ENCODE measurements around the gene FBF1.
"Not testable (repeated sequence)": the region's sequence is repeated elsewhere in the genome, so short reads cannot be mapped to it uniquely, and the experiment has no call there.

The FBF1 gene

DNA sequence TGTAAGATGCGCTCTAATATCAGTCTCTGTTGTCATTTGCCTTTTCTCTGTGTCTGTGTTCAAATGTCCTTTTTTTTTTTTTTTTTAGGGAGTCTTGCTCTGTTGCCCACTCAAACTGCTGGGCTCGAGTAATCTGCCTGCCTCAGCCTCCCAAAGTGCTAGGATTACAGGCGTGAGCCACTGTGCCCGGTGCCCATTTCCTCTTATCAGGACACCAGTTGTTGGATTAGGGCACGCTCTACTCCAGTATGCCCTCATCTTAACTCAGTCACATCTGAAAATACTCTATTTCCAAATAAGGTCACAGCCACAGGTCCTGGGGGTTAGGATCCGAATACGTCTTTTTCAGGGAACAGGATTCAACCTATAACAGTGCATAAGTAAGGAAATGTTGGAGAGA is 60.6 kb downstream of the FBF1 start:
- no peak for TF ChIP-seq JUND (IDR thresholded peaks at IDR 0.05; ENCODE audit: low read depth)
- in situ Hi-C loops (cut with HindIII; ENCODE audit: low pct_unique_long_range_greater_than_20kb, low sequenced_read_pairs), result no loop called here
- no peak for DNase-seq (ENCODE audit: low read depth in 1 of 2, low spot score in 1 of 2)

DNA sequence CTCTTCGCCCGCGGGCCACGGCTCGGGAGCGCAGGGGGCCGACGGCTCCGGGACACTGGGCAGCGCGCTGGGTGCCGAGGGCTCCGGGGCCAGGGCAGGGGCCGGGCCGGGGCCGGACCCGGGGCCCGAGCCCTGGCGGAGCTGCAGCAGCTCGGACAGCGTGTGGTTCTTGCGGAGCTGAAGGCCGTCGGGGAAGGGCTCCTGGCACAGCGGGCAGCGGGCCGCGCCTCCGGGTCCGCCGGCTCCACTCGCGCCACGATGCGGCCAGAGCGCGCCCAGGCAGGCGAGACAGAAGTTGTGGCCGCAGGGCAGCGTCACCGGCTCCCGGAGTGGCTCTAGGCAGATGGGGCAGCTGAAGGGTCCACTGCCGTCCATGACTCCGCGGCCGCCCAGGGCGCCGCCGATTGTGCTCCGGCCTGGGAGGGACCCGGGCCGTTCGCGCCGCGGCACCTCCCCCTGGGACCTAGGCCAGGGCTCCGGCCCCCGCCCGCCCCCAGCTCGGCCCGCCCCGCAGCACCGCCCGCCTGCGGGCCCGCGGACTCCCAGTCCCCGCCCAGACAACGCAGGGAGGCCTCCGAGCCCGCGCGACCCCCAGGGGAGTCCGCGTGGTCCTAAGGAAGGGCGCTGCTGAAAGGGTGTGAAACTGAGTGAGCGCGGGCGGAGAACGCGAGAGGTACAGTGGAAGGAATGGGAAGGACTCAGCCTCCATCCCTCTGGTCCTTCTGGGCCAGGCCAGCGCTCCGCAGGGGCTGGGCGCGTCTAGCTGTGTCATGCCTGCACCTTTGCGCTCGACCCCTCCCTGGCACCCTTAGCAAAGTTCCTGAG is 62.5 kb downstream of the FBF1 start, which contains the start of gene TRIM47:
TSS of gene TRIM47 (minus strand) at position 408 of the 825 bp plus-strand sequence. CDS start at position 375, 33 bp downstream.
- TF ChIP-seq JUND (IDR thresholded peaks at IDR 0.05; ENCODE audit: low read depth), result no peak
- in situ Hi-C loops (cut with HindIII; ENCODE audit: low pct_unique_long_range_greater_than_20kb, low sequenced_read_pairs), result no loop called here
- DNase-seq (ENCODE audit: low read depth in 1 of 2, low spot score in 1 of 2), result peak; percentile 78 to 79

DNA sequence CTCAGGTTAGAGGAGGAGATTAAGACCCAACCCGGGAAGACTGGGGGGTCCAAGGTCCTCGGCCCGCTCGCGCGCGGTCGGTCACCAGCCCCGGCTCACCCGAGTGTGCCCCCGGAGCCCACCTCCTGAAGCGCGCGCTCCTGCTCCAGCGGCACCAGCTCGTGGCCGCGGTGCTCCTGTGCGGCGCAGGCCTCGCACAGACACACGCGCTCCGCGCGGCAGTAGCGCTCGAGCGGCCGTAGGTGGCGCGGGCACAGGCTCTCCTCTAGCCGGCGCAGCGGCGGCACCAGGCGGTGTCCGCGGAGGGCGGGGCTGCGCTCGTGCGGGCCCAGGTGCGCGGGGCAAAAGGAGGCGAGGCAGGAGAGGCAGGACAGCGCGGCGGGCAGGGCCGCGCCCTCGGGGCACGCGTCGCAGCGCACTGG is 63.1 kb downstream of the FBF1 start:
- no peak for TF ChIP-seq JUND (IDR thresholded peaks at IDR 0.05; ENCODE audit: low read depth)
- DNase-seq (ENCODE audit: low read depth in 1 of 2, low spot score in 1 of 2), result peak; percentile 79 to 90
- in situ Hi-C loops (cut with HindIII; ENCODE audit: low pct_unique_long_range_greater_than_20kb, low sequenced_read_pairs), result no loop called here

DNA sequence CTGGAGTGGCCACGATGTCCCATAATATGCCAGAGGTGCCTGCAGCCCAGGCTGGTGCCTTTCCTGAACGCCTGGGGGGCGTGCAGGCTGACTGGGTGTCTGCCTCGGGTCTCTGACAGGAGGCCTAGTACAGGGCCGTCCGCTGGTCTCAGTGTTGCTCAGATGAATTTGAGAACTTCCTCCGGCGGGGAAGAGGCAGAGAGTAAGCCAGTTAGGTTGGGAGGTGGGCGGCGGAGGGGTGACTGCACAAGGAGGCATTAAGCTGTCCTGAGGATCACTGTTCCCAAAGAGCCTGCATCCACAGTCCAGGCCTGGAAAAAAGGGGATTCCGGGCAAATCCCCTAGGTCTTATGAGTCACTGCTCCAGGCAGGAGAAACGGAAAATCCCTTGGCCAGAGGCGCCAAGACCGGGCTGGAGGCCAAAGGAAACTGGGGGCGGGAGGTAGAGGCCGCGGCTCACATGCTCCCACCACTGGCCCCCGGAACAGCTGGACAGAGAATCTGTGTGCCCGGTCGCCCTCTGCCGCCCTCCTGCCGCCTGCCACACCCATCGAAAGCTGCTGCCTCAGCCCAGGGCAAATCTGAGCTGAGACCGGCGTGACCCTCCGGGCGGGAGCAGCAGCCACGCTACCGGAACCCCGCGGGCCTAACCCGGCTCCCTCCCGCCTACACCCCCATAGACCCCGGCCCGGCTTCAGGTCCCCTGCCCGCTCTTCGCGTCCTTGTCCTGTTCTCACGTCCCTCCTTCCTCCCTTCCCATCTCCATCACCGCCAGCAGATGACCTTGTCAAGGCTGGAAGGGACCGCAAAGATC is 63.7 kb downstream of the FBF1 start:
- no peak for DNase-seq (ENCODE audit: low read depth in 1 of 2, low spot score in 1 of 2)
- in situ Hi-C loops (cut with HindIII; ENCODE audit: low pct_unique_long_range_greater_than_20kb, low sequenced_read_pairs), result no loop called here
- no peak for TF ChIP-seq JUND (IDR thresholded peaks at IDR 0.05; ENCODE audit: low read depth)

DNA sequence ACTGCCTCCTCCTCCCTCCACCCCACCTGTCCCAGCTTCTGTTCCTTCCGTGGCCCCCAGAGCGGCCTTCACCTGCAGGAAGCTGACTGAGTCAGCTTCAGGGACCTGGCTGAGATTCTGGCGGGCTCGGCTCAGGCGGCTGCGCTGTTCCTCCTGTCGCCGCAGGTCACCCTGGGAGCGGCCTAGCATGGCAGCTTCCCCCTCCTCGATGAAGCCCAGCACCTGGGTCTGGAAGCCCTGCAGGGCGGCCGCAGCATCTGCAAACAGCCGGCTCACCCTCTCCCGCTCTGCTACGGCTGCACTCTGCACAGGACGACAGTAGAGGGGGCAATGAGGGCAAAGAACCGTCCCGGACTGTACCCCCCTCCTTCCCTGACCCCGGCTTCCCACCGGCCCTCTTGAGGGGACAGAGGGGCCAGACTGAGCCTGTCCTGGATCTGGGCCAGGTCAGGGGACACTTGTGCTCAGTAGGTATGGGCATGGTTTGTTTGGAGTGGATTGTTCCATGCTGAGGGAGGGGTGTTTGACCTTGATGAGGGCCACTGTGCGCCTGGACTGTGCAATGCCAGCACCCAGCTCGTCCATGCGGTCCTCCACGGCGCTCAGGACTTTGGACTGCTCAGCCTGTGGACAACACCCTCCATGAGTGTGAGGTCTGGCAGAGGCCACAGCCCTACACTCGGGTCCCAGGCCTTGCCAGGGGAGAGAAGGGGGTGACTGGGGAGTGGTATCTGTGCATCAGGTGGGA is 64.5 kb downstream of the FBF1 start:
- no peak for TF ChIP-seq JUND (IDR thresholded peaks at IDR 0.05; ENCODE audit: low read depth)
- in situ Hi-C loops (cut with HindIII; ENCODE audit: low pct_unique_long_range_greater_than_20kb, low sequenced_read_pairs), result no loop called here
- peak in 1 of 2 experiments; percentile 3 for DNase-seq (ENCODE audit: low read depth in 1 of 2, low spot score in 1 of 2)

DNA sequence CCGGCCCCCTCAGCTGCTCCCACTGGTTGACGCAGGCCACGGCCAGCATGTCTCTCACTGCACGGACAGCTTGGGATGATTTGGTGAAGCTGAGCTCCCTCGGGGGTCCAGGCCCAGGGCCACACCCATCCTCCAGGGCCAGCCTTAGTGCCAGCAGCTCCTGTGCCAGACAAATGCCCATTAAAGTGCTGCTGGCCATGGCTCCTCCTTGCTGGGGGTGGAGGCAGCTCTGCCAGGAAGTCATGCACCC is 65.0 kb downstream of the FBF1 start:
- DNase-seq (ENCODE audit: low read depth in 1 of 2, low spot score in 1 of 2), result no peak
- in situ Hi-C loops (cut with HindIII; ENCODE audit: low pct_unique_long_range_greater_than_20kb, low sequenced_read_pairs), result no loop called here
- TF ChIP-seq JUND (IDR thresholded peaks at IDR 0.05; ENCODE audit: low read depth), result no peak

DNA sequence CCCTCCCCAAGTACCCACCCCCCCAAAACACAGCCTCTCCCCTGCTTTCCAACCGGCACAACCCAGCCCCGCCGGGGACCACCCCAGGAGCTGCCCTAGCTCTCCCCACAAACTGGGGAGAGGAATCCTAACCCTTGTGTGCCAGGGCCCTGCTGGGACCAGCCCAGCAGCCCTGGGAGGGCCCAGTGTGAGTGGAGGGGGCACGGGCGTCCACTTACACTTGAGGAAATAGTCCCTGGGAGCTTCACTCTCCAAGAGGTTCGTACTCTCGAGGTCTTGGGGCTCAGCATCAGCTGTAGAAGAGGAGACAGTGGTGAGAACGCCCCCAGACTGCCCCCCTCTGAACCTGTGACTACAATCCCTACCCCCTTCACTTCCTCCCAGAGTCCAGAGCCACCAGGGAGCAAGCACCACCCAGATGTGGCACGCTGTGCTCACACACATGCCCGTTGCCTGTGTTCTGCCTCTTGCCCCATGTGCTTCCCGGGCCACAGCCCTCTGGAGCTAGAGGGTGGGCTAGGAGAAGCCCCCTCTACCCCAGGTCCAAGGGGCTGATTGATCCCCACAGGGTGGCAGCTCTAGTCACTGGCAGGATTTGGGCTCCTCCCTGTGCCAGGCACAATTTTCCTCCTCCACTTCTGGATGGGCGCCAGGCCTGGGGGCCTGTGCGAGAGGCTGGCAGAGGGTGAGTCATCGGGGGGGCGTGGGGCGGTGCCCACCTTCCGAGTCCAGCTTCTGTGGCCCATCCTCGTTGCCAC is 65.5 kb downstream of the FBF1 start:
- DNase-seq (ENCODE audit: low read depth in 1 of 2, low spot score in 1 of 2), result no peak
- in situ Hi-C loops (cut with HindIII; ENCODE audit: low pct_unique_long_range_greater_than_20kb, low sequenced_read_pairs), result no loop called here

DNA sequence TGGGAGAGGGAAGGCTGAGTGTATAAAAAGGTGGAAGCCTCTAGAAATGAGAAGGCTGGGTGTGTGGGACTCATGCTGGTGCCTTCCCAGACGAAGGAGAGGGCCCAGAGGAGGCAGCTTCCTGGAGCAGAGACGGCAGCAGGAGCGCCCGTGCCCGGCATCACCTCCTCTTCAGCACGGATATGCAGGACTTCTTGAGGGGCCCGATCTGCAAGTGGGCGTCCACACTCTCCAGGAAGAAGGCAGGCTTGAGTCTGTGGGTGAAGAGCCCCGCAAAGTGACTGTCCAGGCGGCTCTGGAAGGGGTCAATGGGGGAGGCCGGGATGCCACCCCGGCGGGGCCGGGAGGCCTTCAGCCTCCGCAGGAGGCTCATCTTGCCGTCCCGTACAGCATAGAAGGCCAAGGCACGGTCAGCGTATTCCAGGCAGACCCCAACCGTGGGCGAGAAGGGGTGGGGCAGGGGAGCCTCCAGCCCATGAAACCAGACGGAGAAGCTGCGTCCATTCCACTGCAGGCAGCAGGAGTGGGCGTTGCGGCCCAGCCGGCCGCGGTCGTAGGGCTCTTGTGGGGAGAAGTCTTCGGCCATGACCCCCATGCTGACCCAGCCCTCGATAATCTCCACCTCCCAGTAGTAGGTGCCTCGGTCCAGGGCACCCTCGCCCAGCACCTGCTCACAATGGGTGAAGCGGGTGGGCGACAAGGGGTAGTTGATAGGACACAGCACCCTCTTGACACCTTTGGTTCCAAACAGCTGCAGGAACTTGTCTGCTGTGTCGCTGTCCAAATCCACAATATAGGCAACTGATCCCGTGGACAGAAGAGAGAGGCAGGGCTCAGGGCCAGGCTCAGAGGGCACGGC is 66.3 kb downstream of the FBF1 start:
- in situ Hi-C loops (cut with HindIII; ENCODE audit: low pct_unique_long_range_greater_than_20kb, low sequenced_read_pairs), result no loop called here
- TF ChIP-seq JUND (IDR thresholded peaks at IDR 0.05; ENCODE audit: low read depth), result no peak
- DNase-seq (ENCODE audit: low read depth in 1 of 2, low spot score in 1 of 2), result no peak

More for the DNA sequence above, 65.5 kb downstream of the FBF1 start:
- no peak for TF ChIP-seq JUND (IDR thresholded peaks at IDR 0.05; ENCODE audit: low read depth)

DNA sequence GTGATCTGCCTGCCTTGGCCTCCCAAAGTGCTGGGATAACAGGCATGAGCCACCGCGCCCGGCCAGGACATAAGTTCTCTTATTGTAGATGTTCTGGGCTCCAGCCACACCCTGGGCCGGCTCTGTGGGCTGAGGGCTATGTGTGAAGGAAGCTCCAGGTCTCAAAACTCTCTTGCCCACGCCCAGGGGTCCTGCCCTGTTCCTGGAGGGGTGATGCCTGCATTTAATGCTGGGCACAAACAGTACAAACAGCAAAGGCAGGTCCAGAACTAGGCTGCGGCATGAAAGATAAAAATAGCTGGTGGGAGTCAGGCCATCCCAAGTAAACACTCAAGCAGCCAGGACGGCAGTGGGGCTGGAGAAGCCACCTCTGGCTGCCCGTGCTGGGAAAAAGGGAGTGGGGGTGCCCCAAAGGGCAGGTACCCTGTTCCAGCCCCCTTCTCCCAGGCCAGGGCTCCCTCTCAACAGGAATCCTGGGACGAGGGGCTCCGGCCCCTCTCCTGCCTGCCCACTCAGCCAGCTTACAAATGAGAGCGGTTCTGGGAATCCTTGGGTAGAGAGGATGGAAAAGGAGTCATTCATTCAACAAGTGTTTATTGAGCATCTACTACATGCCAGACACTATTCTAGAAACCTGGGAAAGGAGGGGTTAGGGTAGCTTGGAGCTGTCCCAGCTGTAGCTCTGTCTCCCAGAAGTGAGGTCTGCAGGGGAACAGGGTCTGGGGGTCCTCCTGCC is 67.1 kb downstream of the FBF1 start:
- in situ Hi-C loops (cut with HindIII; ENCODE audit: low pct_unique_long_range_greater_than_20kb, low sequenced_read_pairs), result no loop called here
- DNase-seq (ENCODE audit: low read depth in 1 of 2, low spot score in 1 of 2), result no peak

DNA sequence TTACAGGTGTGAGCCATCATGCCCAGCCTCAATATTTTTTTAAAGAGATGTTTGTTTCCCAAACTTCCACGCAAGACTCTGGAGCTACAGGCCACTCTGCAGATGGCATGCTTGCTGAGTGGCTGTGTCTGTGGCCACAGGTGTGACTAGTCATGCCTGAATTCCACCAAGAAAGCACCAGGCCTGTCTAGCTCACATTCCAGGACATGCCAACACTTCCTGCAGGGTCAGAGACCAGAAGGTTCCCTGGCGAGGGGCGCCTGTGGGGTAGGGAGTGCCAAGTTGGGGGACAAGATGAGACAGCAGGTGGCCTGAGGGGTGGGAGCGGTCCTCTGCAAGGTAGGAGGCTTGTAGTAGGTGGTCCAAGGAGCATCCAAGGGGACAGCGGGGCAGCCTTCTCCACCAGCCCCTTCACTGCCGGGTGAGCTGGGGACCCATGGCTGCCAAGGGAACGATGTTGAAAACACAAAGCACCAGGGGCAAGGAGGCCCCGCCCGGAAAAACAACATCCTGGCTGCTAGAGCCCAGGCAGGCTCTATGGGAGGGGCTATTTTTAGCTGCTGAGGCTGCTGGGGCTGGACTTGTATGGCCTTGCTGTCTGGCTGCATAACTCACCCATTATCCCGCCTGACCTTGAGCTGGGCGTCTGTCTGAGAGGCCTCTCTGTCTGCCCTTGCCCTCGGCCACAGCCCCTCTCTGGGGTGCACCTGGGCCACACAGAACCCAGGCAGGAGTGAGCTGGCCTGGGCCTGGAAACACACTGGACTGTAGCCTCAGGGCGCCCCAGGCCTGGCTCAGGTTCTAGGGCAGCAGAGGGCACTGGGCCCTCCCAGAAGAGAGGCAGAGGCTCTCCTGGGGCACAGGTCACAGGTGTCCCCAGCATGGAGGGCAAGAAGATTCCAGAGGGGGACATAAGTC is 68.1 kb downstream of the FBF1 start:
- in situ Hi-C loops (cut with HindIII; ENCODE audit: low pct_unique_long_range_greater_than_20kb, low sequenced_read_pairs), result no loop called here
- TF ChIP-seq JUND (IDR thresholded peaks at IDR 0.05; ENCODE audit: low read depth), result no peak
- peak; percentile 61 to 77 for DNase-seq (ENCODE audit: low read depth in 1 of 2, low spot score in 1 of 2)

More for the DNA sequence above, 67.1 kb downstream of the FBF1 start:
- TF ChIP-seq JUND (IDR thresholded peaks at IDR 0.05; ENCODE audit: low read depth), result no peak

DNA sequence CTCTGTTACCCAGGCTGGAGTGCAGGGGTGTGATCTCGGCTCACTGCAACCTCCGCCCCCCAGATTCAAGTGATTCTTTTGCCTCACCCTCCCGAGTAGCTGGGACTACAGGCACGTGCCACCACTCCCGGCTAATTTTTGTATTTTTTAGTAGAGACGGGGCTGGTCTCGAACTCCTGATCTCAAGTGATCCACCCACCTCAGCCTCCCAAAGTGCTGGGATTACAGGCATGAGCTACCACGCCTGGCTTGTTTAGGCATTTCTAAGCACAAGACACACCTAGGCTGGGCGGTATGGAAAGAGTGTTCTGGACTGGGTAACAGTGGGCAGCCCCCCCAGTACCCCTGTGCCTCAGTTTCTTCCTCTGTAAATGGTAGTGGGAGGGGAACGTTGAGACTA is 70.6 kb downstream of the FBF1 start:
- DNase-seq (ENCODE audit: low read depth in 1 of 2, low spot score in 1 of 2); in situ Hi-C loops (cut with HindIII; ENCODE audit: low pct_unique_long_range_greater_than_20kb, low sequenced_read_pairs): not testable (repeated sequence)
